Lung microvascular endothelial cell (primary cell): ENCODE results near the gene NUDT4. TPM values are rescaled to one million over a fixed set of nuclear protein-coding genes. Genes with fewer than 3 reads are reported as not detected.
"Not testable (repeated sequence)": the region's sequence is repeated elsewhere in the genome, so short reads cannot be mapped to it uniquely, and the experiment has no call there.

ENCODE experiments used
- DNase-seq, 2 donors: peaks; one replicate each; pipeline versions ENCODE4 v3.0.0 to v3.0.0-alpha.2; 2010; ENCODE audit warnings: low read depth in 2 of 2
- total RNA-seq: library from RNA; depleted of rRNA; stranded (reverse); fragments of >200 nt; gene quantifications from 2 replicates; pipeline ENCODE4 v1.2.1, GENCODE V29; 2014

The NUDT4 gene
- total RNA-seq, 1 donor from 2014 or later, result 71.8 TPM

DNA sequence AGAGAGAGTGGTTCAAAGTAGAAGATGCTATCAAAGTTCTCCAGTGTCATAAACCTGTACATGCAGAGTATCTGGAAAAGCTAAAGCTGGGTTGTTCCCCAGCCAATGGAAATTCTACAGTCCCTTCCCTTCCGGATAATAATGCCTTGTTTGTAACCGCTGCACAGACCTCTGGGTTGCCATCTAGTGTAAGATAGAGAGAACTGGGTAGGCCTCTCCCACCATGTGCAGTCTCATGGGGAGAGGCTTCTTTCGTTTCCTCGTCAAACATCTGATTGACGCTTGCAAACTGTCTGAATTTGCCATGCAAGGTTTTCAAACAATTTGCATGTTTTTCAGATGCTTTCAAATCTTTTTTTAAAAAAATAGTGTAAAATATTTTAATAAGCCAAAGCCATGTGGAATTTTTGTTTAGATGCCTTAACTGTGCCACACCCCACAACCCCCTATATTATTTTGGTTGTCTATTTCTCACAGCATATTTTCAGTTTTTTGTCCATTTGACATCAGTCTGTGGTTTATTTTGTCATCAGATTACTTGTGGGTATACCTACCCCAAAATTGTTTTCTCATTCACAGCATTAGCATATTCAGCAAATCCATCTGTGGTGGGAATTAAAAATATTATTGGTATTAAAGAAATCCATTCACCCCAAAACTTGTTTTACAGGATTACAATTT is 21.6 kb downstream of the NUDT4 start:
- DNase-seq, result not testable (repeated sequence)

DNA sequence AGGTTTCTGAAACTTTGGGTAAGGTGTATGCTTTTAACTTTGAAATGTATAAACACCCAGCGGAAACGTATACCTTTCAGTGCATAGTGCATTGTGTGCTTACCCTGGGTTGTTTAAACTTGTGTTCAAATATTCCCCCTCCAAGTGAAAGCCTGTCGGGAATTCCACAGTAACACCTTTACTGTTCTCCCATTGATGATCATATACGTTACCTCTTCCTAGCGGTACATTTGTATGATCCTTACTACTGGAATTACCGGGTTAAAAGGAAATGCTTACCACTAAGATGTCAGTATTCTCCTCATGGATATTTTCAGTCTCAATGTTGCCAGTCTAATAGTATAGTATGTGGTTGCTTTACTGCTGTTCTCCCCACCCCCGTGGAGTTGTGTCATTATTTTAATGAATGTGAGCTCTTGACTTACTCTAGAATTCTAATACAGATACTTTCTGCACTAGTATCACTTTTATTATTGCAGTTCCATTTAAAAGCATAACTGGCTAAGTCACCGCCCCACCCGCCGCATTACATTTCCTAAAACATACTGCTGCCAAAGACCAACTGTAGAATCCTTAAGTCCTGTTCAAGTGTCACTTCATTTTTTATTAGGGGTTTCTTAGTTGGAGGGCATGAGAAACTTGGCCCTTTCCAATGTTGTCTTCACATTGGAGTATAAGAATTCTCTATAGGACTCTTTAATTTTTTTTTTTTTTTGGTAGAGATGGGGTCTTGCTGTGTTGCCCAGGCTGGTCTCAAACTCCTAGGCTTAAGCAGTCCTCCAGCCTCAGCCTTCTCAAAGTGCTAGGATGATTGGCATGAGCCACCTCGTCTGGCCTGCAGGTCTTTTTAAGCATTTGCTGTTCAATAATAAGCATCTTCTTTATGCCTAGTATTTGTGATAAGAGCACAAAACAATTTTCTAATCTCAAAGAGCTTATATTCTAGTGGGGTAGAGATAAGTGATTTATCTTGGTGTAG is 24.9 kb downstream of the NUDT4 start:
- no peak for DNase-seq

DNA sequence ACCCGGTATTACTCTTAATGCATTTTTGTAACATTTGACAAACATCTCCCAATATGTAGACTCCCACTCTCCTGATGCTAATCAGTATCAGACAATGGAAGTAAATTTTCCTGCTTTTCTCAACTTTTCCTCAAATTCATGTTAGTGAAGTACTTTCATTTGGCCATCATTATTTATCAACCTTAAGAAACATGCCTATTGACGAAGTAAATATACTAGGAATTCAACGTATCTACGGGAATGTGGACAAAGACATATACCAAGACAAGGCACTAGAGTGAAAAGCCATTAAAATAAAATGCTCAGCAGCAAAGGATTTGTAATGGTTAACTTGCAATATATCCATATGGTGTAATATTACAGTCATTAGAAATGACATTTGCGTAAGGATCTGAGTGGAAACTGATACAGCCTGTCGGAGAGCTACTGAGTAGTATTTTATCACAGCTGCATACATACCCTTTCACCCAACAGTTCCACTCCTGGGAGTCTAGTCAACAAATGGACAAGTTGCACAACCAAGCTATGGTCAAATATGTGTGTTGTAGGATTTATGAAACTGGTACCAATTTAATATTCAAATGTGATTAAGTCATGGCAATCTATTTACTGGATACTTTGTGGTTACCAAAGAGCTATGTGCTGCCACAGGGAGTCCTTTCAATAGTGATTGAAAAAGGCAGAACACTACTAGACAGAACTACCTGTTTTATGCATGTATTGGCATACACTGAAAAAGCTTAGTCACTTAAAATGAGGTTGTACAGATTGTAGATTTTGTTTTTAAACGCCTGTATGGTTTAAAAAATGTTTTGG is 26.5 kb downstream of the NUDT4 start:
- DNase-seq, result no peak

DNA sequence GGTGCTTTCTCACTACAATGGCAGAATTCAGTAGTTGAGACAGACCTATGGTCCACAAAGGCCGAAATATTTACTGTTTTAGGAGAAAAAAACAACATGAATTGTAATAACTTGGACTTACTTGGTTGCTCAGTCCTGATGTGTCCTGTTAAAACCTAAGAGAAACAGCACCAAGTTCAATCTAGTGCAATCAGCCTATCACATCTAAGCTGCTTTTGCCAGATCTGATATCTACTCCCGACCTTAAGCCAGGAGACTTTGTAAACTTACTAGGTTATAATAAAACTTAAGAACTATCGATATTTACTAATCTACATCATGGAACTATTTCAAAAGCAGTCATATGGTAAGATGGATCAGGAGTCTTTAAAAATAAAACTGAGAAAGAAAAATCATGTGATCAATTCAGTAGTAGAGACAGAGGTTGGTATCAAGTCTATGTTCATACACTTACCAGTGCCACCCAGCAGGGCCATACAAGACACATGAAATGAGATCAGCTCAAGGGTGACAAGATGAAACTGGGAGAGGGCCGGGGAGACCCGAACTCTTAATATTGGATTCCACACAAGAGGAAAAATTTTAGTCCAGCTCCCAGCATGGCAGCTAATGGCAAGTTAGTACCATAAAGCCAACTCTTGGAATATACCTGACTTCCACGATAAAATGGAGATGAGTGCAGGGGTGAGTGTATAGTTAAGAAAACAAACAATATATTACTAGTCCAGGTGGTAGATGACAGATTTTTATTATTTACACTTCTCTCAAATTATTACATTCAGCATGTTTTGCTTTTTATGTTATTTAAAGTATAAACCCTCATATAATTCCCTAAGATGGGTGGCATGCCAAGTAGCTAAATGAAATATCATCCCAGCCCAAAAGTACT is 27.5 kb downstream of the NUDT4 start:
- DNase-seq, result no peak

DNA sequence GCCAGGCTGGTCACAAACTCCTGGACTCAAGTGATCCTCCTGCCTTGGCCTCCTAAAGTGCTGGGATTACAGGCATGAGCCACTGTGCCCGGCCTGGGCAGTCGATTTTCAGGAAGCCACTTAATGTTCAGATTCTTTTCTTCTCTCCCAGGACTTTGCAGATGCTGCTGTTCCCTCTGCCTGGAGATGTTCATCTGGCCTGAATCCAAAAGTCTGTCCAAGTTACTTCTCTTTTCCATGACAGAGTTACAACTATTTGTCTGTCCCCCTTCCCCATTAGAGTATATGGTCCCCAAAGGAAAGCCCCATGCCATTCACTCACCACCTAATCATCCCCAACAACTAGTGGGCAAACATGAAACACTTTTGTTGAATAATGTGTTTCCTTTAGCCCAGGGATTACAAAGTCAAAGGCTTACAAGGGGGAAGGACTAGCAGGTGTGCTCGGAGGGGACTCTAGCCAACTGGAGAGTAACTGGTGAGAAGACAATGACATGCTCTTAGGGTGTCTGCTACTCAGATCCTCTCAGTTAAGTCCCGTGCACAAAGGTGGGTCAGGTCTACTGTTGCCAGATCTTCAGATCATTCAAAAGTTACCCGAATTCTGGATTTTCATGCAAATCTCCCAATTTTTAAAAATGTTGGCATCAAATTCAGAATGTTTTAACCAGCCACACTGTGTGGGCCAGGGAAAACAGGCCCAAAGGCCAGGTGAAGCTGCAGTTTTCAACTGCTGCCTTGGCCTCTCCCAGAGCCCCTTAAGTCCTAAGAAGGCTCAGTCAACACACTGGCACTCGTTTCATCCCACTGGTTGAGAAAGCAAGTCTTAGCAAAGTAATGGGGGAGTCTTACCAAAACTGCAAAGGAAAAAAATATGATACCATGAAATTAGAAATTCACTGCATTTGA is 29.6 kb downstream of the NUDT4 start:
- no peak for DNase-seq

DNA sequence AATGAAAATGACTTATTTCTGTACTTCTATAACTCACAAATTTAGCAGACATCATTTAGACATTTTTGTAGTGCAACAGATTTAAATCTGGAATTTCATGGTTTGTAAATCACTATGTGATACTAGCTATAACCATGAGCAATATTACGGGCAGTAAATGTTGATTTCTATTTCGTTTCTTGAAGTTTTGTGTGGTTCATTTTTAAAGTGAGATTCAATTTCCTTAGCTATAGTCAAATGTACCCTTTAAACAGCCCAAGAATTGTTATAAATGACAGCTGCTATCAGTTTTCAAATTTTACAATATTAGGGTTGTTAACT is 30.2 kb downstream of the NUDT4 start:
- DNase-seq, result no peak

DNA sequence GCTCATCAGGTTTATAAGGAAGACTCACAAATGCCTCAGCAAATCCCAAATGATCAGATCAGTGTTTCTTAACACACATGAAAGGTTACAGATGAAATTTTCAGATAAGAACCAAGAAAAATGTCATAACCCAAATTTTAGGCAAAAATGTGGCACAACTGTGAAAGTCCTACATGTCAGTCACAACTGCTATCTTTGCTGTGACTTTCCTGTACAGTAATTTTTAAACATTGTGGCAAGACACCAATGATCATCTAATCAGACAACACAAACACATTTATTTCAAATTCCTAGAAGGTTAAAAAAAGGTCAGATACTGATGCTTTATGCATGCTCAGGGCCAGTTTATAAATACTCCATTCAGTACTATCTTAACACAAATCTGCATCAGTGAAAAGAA is 31.1 kb downstream of the NUDT4 start:
- DNase-seq, result no peak

DNA sequence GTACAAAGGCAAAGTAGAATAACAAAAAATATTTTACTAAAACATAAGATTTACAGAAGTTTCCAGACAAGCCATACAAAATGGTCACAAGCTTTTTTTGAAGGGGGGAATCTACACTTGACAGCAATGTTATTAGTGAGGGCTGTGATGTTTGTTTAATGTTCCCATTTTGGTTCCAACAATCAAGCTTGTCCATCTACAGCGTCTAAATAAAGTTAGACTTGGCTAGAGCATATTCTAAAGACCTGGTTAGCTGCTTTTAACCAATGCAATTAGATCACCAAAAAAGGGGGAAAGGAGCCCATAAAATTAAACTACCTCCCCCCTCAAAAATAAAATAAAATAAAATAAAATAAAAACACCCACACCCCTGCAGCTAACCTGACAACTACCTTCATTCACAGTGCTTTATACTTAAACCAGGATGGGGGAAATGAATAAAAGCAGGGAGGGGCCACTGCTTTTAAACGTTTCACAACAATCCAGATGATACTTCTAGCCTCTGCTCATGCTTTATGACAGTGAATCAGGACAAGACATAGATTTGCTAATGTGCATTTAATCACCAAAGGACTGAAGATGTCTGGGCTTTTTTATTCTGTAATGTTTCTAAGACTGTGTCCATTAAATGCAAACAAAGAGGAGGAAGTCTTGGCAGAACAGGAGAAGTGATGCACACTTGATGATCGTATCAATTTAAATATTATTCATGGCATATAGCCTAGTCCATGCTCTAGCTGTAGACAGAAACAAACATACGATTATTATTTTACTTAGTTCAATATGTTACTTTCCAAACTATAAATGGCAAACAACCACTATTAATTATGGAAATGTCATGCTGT is 31.8 kb downstream of the NUDT4 start:
- DNase-seq, result not testable (repeated sequence)

DNA sequence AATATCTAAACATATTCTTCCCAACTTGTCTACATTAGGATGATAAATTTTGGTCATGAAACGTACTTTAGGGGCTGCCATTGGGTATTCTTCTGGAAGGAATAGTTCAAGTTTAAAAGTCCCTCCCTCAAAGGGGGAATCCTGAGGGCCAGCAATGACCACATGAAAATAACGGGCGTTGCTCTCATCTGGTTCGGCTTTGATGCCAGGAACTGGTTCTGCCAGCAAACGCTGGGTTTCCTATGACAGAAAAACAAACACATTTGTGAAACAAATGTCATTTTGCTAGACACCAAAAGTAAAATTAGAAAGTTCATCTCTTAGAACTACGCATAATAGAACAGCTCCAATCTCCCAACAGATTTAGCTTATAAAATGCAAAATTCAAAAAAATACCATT is 33.3 kb downstream of the NUDT4 start:
- DNase-seq, result peak in 1 of 2 donors; percentile 56

DNA sequence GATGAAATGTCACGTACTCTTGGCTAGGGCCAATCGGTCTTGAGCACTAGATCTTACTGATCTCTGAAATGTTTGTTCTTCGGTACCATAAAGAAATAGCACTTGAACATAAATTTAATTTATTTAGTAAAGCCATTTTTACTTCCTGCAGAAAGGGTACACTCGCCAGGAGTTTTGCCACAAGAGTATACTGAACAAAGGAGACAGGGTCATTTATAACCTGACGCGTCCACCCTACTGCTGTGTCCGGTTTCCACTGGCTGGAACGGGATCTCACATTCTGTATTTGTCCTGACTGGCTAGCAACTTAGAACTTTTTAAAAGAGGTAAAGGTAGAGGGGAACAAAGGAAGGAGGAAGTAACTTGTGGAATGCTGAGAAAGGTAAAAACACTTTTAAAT is 34.7 kb downstream of the NUDT4 start:
- DNase-seq, result peak; percentile 44 to 56

DNA sequence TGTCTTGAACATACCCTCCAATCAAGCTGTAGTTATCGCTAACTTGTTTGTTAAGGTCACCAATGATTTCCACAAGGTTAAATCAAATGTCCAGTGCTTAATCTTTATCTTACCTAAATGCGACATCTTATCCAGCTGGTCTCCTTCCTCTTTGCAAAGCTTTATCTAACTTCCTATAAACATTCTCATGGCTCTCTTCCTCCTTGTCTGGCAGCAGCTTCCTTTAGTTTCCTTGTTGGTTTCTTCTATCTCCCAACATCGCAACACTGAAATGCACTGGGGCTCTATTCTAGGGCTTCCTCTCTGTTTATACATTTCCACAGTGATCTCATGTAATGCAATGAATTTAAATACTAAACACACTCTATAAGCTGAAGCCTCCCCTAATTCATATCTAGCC is 35.3 kb downstream of the NUDT4 start:
- DNase-seq, result peak in 1 of 2 donors; percentile 41

DNA sequence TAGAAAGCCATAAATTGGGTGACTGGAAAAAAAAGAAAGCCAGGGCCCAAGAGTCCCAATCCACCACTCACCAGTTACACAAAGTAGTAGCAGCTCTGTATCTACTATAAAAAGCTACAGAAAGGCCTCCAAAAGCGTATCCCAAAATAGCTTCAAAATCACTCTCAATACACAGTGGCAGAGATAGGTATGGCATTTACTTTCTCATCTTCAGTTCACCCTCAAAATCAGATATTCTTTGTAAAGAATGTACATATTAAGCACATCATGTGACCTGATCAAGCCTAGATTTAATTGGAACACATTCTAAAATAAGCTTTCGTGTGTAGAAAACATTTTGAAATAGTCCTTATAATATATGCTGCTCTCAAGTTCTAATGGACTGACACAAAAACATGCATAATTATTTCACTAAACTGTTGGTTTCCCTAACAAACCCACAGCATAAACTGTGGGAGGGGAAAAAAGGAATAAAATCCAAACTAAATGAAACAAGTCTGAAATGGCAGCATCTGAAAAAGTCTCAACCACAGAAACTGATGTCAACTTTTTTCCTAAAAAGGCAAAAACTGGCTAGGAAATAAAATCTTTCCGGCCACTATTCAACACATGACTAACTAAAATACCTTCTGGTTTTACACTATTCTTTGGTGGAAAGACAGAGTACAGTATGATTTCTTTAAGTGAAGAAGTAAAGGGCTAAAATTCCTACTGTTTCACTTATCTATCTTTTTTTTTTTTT is 38.2 kb downstream of the NUDT4 start:
- DNase-seq, result peak in 1 of 2 donors; percentile 60

DNA sequence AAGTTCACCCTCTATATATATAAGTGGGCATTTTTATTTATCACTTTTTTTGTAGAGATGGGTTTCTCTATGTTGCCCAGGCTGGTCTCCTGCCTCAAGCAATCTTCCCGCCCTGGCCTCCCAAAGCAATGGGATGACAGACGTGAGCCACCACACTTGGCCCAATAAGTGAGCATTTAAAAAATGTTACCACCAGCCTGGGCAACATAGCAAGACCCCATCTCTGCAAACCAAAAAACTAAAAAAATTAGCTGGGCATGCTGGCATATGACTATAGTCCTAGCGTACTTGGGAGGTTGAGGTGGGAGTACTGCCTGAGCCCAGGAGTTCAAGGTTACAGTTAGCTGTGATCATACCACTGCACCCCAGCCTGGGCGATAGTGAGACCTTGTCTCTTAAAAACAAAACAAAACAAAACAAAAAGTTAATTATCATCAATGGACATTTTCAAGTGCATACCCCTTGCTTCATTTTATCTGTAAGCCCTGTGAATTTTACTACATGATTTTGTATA is 40.3 kb downstream of the NUDT4 start:
- DNase-seq, result no peak

DNA sequence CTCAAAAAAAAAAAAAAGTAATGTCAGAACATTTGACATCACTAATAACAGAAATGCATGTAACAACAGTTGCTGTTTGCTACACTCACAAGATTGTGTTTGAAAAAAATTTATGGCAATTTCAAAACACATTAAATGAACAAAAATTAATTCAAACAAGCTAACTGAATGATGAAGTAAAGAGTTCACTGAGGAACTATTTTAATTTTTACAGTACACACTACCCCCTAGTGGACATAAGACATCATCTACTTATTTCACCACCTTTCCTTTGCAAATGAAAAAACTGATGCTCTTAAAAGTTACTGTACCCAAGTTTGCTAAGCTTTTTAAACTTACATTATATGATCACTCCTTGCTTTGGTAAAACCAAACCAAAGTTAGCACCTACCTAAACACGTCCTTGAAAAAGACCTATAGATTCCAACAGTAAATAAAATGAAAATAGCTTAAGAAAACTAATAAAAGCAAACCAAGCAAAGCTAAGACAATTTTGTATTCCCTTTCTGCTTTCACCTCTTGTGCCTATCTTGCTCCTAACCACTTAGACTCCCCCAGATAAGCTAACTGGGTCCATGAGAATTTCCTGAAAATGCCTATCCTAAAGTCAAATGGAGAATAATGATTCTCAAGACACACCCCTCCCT is 41.8 kb downstream of the NUDT4 start:
- DNase-seq, result peak; percentile 79 to 82

DNA sequence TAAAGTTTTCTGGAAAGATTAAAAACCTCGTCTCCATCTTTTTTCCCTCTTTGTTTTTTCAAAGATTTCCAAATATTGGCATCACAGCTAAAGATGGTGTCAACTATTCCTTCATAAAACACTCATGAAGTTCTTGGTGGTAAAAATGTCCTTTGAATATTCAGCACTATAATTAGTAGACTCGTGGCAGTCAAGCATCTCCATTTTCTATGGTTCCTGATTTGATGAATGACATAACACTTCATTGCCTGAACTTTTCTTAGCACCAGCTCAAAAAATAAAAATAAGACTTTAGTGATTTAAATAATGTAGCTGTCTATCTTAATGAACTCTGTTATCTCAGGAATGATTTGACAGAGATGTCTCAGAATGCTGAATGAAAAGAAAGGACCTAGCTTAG is 44.3 kb downstream of the NUDT4 start:
- no peak for DNase-seq

DNA sequence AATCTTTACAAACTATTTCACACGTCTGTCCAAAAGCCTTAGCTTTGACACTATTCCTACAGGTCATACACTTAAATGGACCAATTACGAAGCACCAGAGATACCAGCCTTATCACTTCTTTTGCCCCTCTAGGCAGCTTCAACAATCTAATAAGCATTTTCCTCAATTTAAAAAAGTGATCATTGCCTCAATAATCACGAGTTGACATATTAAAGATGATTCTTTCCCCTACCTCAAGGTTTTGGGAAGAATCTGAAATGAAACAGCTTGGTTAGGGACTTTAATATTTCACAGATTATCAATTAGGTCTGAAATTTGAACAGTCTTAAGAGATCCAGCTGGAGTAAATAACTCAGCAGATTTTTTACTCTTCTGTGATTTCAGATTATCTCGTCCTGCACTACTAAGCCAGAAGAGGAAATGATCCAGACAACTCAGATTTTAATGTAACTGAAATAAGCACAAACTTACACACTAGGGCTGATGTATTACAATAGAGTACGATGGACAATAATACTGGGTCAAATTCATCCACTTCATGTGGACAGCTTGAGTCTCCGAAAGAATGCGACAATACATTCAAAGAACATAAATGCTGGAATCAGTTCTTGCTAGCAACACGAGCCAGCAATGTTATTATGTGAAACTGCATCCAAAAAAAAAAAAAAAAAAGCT is 48.1 kb downstream of the NUDT4 start:
- DNase-seq, result no peak

DNA sequence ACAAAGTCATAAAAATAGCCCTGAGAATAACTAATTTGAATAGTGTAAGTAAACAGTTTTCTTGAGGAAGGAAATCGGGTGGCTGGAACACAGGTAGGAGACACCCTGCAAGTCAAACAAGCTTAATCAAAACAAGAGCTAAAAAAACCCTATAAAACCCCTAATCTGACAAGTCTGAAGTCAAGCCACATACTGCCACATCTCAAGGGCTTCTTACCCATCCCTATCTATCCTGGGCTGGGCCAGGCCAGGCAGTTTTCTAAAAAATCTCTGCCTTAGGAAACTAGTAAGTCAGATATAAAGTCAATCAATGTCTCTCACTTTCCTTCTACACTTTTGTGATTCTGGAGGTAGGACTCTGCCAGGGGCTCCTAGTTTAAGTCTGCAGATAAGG is 48.7 kb downstream of the NUDT4 start:
- DNase-seq, result no peak
